Activated T-cell treated with anti-CD3 and anti-CD28 coated beads, Interleukin-2, amount 50 U/mL, for 72 hours (primary cell): ENCODE data around the gene RANBP3. TPM values are rescaled to one million over a fixed set of nuclear protein-coding genes. Genes with fewer than 3 reads are reported as not detected.

Source experiments
- ATAC-seq, 2 donors: fragments of 150-1000 bp; cut with Tn5 transposase; replicated peaks in 1 of 2; 2 replicates each; pipeline ENCODE4 v1.10.0; 2021; ENCODE audit warnings: moderate library complexity in 2 of 2, mild to moderate bottlenecking in 1 of 2
- DNase-seq, 2 donors: peaks; one replicate each; pipeline ENCODE4 v3.0.0; 2021 to 2022; ENCODE audit warnings: mixed read lengths in 1 of 2
- H3K27ac Mint-ChIP-seq: one replicate; pipeline ENCODE4 v1.8.0; 2022; ENCODE audit warnings: mild to moderate bottlenecking, moderate library complexity, mixed read lengths
- H3K27me3 Mint-ChIP-seq: one replicate; pipeline ENCODE4 v1.8.0; 2022; ENCODE audit warnings: low read depth, mixed read lengths
- H3K36me3 Mint-ChIP-seq, 2 donors: one replicate each; pipeline ENCODE4 v1.8.0; 2022; ENCODE audit warnings: mixed read lengths in 2 of 2, mild to moderate bottlenecking in 1 of 2; ENCODE audit not compliant: insufficient read depth in 2 of 2
- H3K4me1 Mint-ChIP-seq: one replicate; pipeline ENCODE4 v1.8.0; 2022; ENCODE audit warnings: low read depth, mixed read lengths
- H3K4me3 Mint-ChIP-seq, 2 donors: one replicate each; pipeline ENCODE4 v1.8.0; 2022; ENCODE audit warnings: mild to moderate bottlenecking in 2 of 2, mixed read lengths in 2 of 2, moderate library complexity in 2 of 2
- H3K9me3 Mint-ChIP-seq, 2 donors: one replicate each; pipeline ENCODE4 v1.8.0; 2022; ENCODE audit warnings: mixed read lengths in 2 of 2
- total RNA-seq, 2 donors: library from RNA; stranded (reverse); gene quantifications; one replicate each; pipeline ENCODE4 v1.2.3, GENCODE V29; 2022

The RANBP3 gene
- total RNA-seq, 2 donors from 2014 or later, result 89.2 to 108 TPM

DNA sequence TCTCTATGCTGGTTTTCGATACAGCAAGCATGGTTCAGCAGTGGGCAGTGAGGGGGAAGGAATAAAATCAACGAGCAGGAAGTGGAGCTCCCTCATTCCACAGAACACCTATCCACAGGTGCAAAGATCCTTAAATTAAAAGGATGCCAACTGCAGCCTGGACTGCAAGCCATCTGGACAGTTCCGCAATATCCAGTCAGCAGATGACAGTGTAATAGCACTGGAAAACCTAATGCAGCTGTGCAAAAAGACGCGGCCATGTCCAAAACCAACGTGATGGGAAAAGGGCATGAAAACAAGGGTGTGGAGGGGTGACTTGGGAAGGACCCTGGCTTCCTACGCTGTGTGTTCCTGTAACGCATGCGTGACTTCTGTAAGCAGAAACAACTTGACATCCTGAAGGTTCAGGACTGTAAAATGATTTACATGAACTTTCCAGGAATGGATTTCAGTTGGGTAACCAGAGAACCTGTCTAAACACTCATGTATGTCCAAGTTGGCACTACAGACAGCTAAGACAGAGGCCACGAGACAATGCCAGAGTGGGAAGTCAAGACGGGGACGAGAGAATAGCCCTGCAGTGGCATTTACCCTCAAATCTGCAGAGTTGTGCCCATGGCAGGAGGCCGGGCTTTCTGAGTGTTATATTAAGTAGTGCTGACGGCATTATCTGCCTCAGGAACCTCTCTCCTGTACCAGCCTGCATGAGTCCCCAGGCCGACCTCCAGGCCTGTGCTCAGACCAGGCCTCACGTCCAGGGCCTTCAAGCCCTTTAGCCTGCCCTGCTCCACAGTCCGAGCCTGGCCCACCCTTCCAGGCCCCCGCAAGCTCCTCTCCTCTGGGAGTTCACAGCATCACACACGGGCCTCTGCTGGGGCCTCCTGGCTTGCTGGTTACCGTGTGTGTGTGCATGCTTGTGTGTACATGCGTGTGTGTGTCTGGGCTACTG, 37.4 kb downstream of the RANBP3 start:
- no peak for DNase-seq
- Mint-ChIP-seq H3K4me3 (no peak overlapping the region), H3K4me1 (peaks cover 25% of the 10 kb centered on the region), H3K9me3 (no peaks in the 10 kb centered on the region), H3K27ac (no peak overlapping the region), H3K36me3 (peaks cover 0 to 7% of the 10 kb centered on the region in 2 donors), H3K27me3 (no peaks in the 10 kb centered on the region)
- ATAC-seq, result no peak

DNA sequence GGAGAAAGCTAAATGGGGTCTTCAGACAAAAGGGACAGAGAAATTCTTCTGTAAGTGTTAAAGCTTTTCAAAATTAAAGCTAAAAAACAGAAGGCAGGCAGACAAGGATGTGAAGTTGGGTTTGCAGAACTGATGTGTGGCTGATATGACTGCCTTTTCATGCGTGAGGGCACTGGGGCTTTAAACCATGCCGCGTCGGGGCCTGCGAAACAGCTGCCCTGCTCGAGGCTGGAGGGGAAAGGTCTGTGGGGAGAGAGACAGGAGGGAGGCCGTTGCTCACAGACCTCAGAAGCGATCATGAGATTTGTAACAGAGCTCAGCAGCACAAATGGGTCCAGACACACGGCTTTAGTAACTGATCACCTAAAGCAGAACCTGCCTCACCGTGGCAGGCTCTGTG, 40.4 kb downstream of the RANBP3 start:
- Mint-ChIP-seq H3K36me3 (peaks cover 1 to 13% of the 10 kb centered on the region in 2 donors), H3K27ac (no peak overlapping the region), H3K9me3 (no peaks in the 10 kb centered on the region), H3K4me1 (peaks cover 5% of the 10 kb centered on the region), H3K4me3 (no peak overlapping the region), H3K27me3 (no peaks in the 10 kb centered on the region)
- ATAC-seq (no peak), DNase-seq (no peak)

DNA sequence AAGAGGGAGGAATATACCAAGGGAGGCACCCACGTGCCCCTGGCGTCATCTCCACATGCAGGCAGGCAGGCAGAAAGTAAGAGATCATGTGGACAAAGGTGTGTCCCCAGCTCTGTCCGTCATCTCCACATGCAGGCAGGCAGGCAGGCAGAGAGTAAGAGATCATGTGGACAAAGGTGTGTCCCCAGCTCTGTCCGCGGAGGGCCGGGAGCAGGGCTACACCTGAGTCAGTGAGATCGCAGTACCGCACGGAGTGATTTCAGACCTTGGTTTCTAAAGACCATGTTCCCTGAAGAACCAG, 41.7 kb downstream of the RANBP3 start:
- Mint-ChIP-seq H3K9me3 (no peaks in the 10 kb centered on the region), H3K27me3 (no peaks in the 10 kb centered on the region), H3K4me1 (peaks cover 5% of the 10 kb centered on the region), H3K27ac (peak overlapping the region; percentile 31), H3K4me3 (no peak overlapping the region), H3K36me3 (peaks cover 3 to 15% of the 10 kb centered on the region in 2 donors)
- ATAC-seq, result no peak
- no peak for DNase-seq

DNA sequence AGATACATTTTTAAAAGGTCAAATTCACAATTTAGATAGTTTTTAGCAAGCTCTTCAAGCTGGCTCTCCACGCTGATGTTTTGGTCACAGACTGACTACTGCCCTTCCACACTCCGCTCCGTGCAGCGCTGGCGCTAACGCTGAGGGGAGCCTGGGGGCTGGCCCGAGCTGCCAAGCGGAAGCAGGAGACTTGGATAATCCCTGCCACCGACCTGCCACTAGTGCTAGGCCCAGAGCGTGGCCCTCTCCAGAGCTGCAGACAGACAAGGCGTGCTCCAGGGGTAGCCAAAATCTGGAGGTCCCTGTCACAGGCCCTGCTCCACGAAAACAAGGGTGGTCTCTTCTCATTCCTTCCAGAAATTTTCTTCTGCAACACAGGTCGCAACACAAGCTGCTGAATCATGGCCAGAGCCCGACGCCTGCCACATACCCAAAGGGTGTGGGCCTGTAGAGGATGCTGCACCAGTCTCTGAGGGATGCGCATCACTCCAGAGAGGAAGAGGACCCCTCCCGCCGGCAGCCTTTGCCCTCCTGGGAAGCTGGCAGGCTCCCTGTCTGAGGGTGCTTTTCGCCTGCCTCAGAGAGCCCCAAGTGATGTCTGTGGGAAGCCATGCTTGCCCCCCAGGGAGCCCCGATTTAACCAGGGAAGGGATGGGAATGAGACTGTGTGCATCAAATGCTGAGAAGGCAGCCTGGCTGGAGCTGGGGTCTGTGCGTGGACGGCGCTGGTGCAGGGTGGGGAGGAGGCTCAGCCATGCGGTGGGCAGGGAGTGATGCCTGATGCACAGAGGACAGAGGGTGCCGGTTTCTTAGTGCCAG, 42.3 kb downstream of the RANBP3 start:
- Mint-ChIP-seq H3K36me3 (peaks cover 3 to 18% of the 10 kb centered on the region in 2 donors), H3K27ac (no peak overlapping the region)

DNA sequence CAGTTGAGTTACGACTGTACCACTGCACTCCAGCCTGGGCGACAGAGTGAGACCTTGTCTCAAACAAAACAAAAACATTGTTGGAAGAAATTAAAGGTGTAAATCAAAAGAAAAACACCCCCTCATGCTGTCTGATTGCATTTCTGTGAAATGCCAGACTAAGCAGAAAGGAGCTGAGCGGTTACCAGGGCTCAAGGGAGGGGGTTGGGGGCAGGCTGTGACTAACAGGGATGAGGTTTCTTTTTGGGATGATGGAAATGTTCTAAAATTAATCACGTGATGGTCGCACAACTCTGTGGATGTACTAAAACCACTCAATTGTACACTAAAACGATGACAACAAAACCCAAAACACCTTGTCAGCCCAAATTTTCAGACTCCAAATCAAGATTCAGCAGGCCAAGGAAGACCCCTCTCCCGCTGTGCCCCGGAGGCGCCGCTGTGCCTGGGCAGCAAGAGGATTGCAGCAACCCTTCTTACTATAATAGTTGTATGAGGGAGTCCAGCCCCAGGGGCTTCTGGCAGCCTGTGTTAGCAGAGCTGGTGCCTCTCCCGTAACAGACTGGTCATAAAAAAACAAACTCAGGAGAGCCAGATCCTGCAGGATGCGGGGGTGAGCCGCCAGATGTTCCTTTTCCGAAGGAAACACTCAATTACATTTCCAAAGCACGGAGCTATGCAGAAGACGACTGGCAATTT, 43.0 kb downstream of the RANBP3 start:
- Mint-ChIP-seq H3K4me1 (peaks cover 5% of the 10 kb centered on the region), H3K4me3 (no peak overlapping the region), H3K9me3 (no peaks in the 10 kb centered on the region), H3K27ac (peak overlapping the region; percentile 31), H3K27me3 (no peaks in the 10 kb centered on the region), H3K36me3 (peaks cover 3 to 20% of the 10 kb centered on the region in 2 donors)
- no peak for ATAC-seq
- no peak for DNase-seq

More for the DNA sequence above, 42.3 kb downstream of the RANBP3 start:
- Mint-ChIP-seq H3K9me3 (no peaks in the 10 kb centered on the region), H3K4me1 (peaks cover 5% of the 10 kb centered on the region), H3K4me3 (no peak overlapping the region), H3K27me3 (no peaks in the 10 kb centered on the region)
- DNase-seq (no peak), ATAC-seq (no peak)

DNA sequence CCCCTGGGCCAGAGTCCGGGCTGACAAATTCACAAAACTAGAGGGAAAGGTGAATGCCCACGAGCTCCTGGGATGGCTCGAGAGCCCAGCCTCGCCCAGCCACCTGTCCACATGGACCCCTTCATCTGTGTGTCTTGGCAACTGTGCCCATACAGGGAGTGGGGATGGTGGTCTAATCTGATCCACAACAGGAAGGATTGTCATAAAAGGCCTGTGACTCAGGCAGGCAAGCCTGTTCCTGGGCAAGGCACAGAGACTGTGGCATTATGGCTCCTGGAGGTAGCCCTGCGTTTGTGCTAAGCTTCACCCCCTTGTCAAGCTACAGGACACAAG, 43.9 kb downstream of the RANBP3 start:
- Mint-ChIP-seq H3K27ac (no peak overlapping the region), H3K4me1 (peaks cover 5% of the 10 kb centered on the region), H3K27me3 (no peaks in the 10 kb centered on the region), H3K9me3 (no peaks in the 10 kb centered on the region), H3K4me3 (no peak overlapping the region), H3K36me3 (peaks cover 3 to 21% of the 10 kb centered on the region in 2 donors)
- ATAC-seq, result no peak
- DNase-seq, result no peak

DNA sequence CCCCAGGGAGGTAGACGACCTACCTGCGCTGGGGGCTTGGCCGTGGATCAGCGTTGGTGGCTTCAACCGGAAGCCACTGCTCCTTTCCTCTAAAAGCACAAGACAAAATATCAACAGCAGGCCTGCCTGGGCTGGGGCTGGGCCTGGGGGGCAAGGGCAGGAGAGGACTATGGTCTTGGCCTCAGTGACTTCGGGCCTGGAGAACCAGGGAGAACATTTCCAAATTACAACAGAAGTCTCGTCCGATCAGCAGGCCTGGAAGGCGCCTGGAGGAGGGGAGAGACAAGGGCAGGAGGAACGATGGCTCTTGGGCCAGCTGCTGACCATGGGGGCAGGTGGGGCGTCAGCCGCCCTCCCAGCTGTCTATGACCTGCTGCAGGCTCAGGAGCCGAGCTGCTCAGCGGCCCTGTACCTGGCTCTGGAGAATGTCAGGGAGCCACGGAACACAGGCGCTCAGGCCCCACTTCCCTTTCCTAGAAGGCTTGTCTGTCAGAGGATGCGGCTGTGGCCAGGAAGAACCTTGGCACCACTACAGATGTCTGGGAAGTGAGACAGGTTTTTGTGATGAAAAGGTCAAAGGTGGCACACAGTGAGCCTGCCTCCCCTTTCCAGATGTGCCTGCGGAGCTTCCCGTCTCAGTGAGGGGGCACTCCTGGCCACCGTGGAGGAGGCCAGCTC, 44.4 kb downstream of the RANBP3 start:
- peaks cover 3 to 24% of the 10 kb centered on the region in 2 donors for H3K36me3 Mint-ChIP-seq
- no peak overlapping the region for H3K4me3 Mint-ChIP-seq
- DNase-seq (no peak), ATAC-seq (no peak)
- H3K27me3 Mint-ChIP-seq, result no peaks in the 10 kb centered on the region
- no peak overlapping the region for H3K27ac Mint-ChIP-seq
- no peaks in the 10 kb centered on the region for H3K9me3 Mint-ChIP-seq
- H3K4me1 Mint-ChIP-seq, result peaks cover 5% of the 10 kb centered on the region

DNA sequence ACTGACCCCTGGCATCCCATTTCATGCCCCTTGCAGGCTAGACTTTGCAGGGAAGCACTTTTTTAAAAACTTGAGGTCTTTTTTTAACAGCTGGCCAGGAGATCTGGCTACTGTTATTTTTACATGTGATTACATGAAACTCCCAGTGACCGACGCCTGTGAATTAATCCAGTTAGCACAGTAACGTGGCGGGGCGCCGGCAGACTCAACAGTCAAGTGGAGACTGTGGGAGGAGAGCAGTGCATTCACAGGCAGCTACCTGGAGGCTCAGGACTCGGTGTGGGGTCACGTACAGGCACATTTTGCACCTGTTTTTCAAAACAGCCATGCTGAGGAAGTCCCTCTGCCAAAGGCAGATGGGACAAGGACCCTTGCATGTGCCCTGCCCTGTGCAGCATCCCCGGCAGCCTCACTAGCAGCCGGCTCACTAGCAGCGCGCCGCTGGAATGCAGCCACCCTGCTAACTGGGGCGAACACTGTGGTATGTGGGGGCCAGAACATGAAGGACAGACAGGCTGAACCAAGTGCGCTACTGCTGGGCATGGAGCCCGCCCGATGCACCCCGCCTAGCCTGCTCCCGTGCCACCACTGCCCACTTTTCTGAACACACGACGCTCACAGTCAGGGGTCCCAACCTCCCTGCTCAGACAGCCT, 45.2 kb downstream of the RANBP3 start:
- Mint-ChIP-seq H3K27ac (no peak overlapping the region), H3K9me3 (no peaks in the 10 kb centered on the region), H3K4me1 (peaks cover 5% of the 10 kb centered on the region), H3K4me3 (no peak overlapping the region), H3K27me3 (no peaks in the 10 kb centered on the region), H3K36me3 (peaks cover 7 to 27% of the 10 kb centered on the region in 2 donors)
- ATAC-seq, result no peak
- DNase-seq, result no peak

DNA sequence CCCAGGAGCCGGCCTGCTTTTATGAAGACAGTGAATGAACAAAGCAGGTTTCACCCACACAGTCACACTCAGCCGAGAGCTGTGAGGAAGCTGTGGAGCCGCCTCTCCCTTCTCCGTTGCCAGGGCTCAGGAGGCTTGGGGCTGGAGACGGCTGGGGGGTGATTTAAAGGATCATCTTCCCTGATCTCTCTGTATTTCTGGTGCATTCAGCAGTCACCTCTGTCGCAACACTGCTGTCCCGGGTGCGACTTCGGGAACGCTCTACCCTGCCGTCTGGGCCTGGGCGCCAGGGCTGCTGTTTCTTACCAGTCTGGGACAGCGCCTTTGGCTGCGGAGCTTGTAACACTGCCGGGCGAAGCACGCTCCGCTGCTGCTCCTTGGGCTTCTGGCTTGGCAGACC, 45.8 kb downstream of the RANBP3 start:
- no peaks in the 10 kb centered on the region for H3K27me3 Mint-ChIP-seq
- DNase-seq (no peak), ATAC-seq (no peak)
- H3K9me3 Mint-ChIP-seq, result no peaks in the 10 kb centered on the region
- peaks cover 5% of the 10 kb centered on the region for H3K4me1 Mint-ChIP-seq
- no peak overlapping the region for H3K27ac Mint-ChIP-seq
- no peak overlapping the region for H3K4me3 Mint-ChIP-seq
- peaks cover 7 to 25% of the 10 kb centered on the region in 2 donors for H3K36me3 Mint-ChIP-seq

DNA sequence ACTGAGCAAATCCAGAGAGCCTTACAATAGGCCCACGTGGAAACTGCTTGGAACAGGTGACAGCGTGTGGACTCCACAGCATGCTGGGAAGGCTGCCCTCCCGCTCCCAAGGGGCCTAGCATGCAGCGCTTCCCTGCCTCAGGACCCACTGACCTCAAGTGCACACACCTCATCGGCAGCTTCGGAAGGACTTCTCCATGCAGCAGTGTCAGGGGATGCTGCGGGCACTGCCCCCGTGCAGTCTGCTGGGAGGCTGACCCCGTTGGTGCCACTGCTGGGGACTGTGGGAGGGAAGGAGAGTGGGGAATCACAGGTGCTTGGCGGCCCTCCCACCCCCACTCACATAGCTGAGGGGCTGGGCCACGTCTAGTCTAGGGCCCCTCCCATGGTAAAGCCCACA, 46.7 kb downstream of the RANBP3 start:
- Mint-ChIP-seq H3K9me3 (no peaks in the 10 kb centered on the region), H3K4me1 (peaks cover 5% of the 10 kb centered on the region), H3K36me3 (peaks cover 7 to 20% of the 10 kb centered on the region in 2 donors), H3K27me3 (no peaks in the 10 kb centered on the region), H3K27ac (no peak overlapping the region), H3K4me3 (no peak overlapping the region)
- ATAC-seq (no peak), DNase-seq (no peak)

DNA sequence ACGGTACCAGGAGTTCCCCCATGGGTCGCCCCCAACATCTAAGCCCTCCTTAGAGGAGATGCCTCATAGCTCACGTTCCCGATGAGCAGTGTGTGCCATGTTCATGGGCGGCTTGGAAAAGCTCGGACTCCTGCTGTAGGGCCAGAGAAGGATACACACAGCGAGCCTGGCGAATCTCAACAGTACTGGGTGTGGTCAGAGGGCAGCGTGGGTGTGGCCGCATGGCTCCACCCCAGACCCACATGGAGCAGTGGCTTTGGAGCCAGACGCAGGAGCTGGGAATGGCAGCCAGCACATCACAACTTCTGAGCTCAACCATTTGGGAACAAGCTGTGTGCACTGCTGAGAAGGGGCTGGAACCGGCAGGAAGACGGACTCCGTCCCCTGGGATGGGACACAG, 48.3 kb downstream of the RANBP3 start:
- no peak for ATAC-seq
- Mint-ChIP-seq H3K27ac (no peak overlapping the region), H3K36me3 (peaks cover 7 to 27% of the 10 kb centered on the region in 2 donors), H3K4me3 (no peak overlapping the region), H3K4me1 (no peaks in the 10 kb centered on the region), H3K9me3 (no peaks in the 10 kb centered on the region), H3K27me3 (no peaks in the 10 kb centered on the region)
- DNase-seq, result no peak

DNA sequence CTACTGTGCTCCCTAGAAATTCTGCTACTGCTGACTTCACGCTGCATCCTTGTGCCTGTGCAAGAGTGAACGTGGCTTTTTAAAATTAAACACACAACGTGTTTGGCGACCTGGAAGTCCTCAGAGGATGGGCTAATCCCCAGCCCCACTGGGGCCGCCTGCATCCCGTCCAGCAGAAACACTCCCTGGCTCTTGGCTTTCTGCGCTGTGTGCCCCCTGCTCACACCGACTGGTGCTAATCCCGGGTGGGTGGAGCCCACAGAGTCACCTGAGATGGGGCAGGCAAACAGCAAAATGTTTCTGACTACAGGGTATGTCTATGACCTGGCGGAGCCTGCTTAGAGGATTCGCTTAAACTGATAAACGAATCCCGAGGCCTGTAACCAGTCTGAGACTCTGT, 48.8 kb downstream of the RANBP3 start:
- ATAC-seq (no peak), DNase-seq (no peak)
- H3K4me1 Mint-ChIP-seq, result no peaks in the 10 kb centered on the region
- H3K27me3 Mint-ChIP-seq, result no peaks in the 10 kb centered on the region
- peaks cover 6 to 27% of the 10 kb centered on the region in 2 donors for H3K36me3 Mint-ChIP-seq
- H3K27ac Mint-ChIP-seq, result no peak overlapping the region
- no peak overlapping the region for H3K4me3 Mint-ChIP-seq
- no peaks in the 10 kb centered on the region for H3K9me3 Mint-ChIP-seq
